ENCODE results near the gene LRRC32.

- TF ChIP-seq CTCF (IDR thresholded peaks at IDR 0.05) = no peak
- TF ChIP-seq POLR2A (IDR thresholded peaks at IDR 0.05; ENCODE audit: low read depth) = no peak
- no peak for TF ChIP-seq POLR2AphosphoS5 (IDR thresholded peaks at IDR 0.05)
- no peak for TF ChIP-seq EP300 (IDR thresholded peaks at IDR 0.05)
Observed at GRCh38 chr11:76706667-76707066, 36.1 kb upstream of the LRRC32 start.
